HFF-Myc (cell line): ENCODE results near the gene CPE.
"Not testable (repeated sequence)": the region's sequence is repeated elsewhere in the genome, so short reads cannot be mapped to it uniquely, and the experiment has no call there.

Experiments
- DNase-seq: peaks from one replicate; pipeline ENCODE4 v3.0.0-alpha.2; 2011; ENCODE audit warnings: low read depth; ENCODE audit errors: extremely low read depth
- H3K4me3 ChIP-seq: replicated peaks from 2 replicates; pipeline ENCODE4 v1.5.1; 2011; ENCODE audit warnings: low read depth, mild to moderate bottlenecking, control low read depth, low read length
- TF ChIP-seq, protein P1 (sequence below): IDR thresholded peaks from 2 replicates; pipeline ENCODE4 v1.5.1; 2012; ENCODE audit warnings: mild to moderate bottlenecking, low read depth, low read length, control low read depth; ENCODE audit errors: missing control alignments

The CPE gene

GRCh38 chr4:165335163-165335703 lies 43.6 kb upstream of the CPE start:
- no peak for DNase-seq
- TF ChIP-seq, protein P1, sequence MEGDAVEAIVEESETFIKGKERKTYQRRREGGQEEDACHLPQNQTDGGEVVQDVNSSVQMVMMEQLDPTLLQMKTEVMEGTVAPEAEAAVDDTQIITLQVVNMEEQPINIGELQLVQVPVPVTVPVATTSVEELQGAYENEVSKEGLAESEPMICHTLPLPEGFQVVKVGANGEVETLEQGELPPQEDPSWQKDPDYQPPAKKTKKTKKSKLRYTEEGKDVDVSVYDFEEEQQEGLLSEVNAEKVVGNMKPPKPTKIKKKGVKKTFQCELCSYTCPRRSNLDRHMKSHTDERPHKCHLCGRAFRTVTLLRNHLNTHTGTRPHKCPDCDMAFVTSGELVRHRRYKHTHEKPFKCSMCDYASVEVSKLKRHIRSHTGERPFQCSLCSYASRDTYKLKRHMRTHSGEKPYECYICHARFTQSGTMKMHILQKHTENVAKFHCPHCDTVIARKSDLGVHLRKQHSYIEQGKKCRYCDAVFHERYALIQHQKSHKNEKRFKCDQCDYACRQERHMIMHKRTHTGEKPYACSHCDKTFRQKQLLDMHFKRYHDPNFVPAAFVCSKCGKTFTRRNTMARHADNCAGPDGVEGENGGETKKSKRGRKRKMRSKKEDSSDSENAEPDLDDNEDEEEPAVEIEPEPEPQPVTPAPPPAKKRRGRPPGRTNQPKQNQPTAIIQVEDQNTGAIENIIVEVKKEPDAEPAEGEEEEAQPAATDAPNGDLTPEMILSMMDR: no peak
- H3K4me3 ChIP-seq: no peak overlapping the region

DNA sequence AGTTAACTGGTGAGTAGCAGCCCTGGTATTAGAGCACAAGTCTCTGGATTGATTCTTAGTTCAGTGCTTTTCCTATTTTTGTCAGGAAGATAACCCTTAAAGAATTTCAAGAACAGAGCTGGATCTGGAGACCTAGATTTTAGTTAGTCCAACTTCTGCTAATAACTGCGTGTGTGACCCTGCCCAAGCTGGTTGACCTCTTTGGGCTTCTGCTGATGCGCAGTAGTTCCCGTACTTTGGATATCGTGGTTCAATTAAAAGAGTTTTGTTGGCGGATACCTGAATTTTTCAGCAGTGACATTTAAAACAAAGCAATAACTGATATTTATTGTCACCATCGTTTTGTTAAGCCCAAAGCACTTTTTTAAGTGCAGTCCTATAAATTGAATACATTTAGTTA lies 42.1 kb upstream of the CPE start:
- H3K4me3 ChIP-seq: no peak overlapping the region
- DNase-seq: no peak
- TF ChIP-seq, protein P1: no peak

DNA sequence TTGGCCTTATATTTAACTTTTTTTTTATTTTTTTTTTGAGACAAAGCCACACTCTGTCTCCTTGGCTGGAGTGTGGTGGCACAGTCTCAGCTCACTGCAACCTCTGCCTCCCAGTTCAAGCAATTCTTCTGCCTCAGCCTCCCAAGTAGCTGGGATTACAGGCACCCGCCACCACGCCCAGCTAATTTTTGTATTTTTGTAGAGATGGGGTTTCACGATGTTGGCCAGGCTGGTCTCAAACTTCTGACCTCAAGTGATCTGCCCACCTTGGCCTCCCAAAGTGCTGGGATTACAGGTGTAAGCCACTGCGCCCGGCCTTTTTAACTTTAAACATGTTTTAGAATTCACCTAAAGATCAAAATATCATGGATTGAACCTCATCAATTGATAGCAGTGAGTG lies 36.5 kb upstream of the CPE start:
- not testable (repeated sequence) for DNase-seq, H3K4me3 ChIP-seq

DNA sequence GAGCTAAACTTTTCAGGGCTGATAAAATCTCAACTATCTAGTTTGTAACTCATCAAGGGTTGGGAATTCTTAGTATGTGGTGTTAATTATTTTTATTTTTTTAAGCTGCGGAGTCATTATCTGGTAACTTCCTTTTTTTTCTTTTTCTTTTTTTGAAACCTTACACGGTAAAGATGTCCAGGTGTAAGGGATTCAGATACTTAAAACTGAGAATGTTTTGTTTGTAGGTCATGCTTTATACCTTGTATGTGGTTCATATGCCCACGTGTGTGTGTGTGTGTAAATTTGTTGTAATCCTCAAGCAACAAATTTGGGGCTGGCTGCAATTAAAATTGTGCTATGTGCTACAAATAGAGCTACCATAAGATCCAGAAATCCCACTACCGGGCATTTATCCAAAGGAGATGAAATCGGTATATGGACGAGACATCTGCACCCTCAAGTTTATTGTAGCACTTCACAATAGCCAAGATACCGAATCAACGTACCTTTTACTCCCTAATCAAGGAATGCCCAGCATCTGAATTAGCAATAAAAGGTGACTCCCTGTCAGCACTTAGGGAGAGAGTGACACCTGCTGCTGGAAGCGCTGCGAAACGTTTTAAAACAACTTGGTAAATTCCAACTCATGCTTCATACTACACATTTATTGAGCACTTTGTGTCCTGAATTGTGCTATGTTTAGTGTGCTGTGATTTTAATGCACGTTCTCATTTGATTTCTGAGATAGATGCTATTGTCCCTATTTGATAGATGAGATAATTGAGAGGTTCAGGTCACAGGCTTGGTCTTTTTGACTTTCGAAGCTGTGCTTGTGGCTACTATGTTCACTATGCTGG lies 35.2 kb upstream of the CPE start:
- TF ChIP-seq, protein P1: peak; percentile 24
- no peak for DNase-seq
- H3K4me3 ChIP-seq: no peak overlapping the region

DNA sequence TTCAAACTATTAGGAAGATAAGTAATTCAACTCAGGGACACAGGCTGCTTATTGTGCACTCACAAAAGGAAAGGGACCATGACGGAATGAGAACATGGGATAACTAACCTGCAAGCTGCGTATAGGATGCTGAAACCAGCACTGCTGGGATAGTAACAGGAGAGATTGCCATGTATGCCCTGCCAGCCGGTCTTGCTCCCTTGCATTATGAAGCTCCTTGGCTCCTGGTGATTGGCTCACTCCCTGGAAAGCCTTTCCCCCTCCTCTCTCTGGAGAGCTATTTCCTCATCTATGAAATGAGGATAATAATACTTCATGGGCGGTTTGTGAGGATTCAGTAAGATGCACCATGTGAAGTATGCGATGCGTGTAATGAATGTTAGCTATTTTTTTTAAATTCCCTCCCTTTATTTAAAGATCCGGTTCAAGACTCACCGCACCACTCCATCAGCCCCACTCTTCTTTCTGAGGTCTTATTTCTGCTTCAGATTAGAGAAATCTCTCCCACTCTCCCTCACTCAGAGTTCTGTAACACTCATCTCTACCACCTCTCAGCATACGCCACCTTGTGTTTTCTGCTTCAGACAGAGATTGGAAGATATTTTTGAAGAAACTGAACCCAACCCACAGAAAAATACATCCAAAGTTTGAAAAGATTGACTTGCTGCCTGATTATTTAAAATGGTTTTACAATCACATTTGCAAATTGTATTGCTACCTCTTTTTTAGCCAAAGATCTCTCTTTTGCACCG lies 33.0 kb upstream of the CPE start:
- TF ChIP-seq, protein P1: no peak
- H3K4me3 ChIP-seq: no peak overlapping the region
- no peak for DNase-seq

DNA sequence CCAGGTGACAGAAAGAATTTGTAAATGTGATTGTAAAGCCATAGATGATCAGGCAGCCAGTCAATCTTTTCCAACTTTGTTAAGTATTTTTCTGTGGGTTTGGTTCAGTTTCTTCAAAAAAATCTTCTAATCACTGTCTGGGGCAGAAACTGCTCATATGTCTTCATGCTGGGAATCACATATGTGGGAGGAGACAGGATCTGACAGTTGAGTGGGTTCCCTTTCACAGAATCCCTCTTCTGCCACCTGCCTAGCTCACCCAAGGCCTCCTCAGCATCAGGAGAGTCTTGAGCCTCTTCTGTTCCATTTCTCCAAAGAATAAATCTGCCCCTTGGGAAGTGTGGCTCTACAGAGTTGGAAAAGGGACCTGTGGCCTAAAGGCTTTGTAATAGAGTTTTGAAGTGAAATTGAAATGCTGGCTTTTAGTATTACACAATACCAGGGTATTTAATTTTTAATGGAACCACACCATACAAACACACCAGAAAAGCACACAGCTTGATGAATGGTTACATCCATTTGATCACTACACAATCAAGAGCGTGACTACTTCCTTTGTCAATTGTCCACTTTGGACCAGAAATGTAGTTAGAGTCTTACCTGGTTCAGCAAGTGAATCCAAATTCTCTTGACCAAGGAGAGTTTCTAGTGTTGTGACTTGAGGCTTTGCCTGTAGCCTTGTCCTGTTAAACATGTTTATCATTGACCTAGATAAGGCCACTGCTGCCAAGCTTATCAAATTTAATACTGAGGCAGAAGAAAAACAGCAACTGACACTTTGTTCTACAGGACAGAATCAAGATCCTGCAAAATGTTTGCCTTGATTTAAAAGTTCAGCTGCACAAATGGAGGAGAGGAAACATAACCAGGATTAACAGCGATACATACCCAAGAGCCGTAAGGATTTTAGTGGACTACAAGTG lies 30.9 kb upstream of the CPE start:
- DNase-seq: no peak
- TF ChIP-seq, protein P1: no peak
- H3K4me3 ChIP-seq: no peak overlapping the region
